ENCODE measurements around the gene MORC2.

MORC2 gene

GRCh38 chr22:30881361-30882183, 87.0 kb downstream of the MORC2 start:
- ChIA-PET POLR2A (no interaction called here), CTCF (no interaction called here)
- no peak for DNase-seq (ENCODE audit: extremely low spot score)
- no peak for TF ChIP-seq BHLHE40 (IDR thresholded peaks at IDR 0.05; ENCODE audit: borderline replicate concordance)
- no peak for TF ChIP-seq ELF4 (IDR thresholded peaks at IDR 0.05)
- TF ChIP-seq TARDBP (IDR thresholded peaks at IDR 0.05), result no peak
- no peak for TF ChIP-seq L3MBTL2 (conservative IDR thresholded peaks at IDR 0.05)
- no peak for TF ChIP-seq SP1 (IDR thresholded peaks at IDR 0.05)
- TF ChIP-seq FOXA1 (IDR thresholded peaks at IDR 0.05), result no peak
- TF ChIP-seq NFRKB (IDR thresholded peaks at IDR 0.05), result no peak
- TF ChIP-seq HDGF (IDR thresholded peaks at IDR 0.05; ENCODE audit: borderline replicate concordance), result no peak
- no peak for TF ChIP-seq CTBP1 (IDR thresholded peaks at IDR 0.05; ENCODE audit: borderline replicate concordance)
- TF ChIP-seq FOXM1 (IDR thresholded peaks at IDR 0.05; ENCODE audit: borderline replicate concordance), result no peak
- TF ChIP-seq SUZ12 (IDR thresholded peaks at IDR 0.05), result no peak
- TF ChIP-seq LEF1 (IDR thresholded peaks at IDR 0.05; ENCODE audit: borderline replicate concordance), result no peak
- TF ChIP-seq FOXK2 (IDR thresholded peaks at IDR 0.05), result no peak
- TF ChIP-seq, protein P1, sequence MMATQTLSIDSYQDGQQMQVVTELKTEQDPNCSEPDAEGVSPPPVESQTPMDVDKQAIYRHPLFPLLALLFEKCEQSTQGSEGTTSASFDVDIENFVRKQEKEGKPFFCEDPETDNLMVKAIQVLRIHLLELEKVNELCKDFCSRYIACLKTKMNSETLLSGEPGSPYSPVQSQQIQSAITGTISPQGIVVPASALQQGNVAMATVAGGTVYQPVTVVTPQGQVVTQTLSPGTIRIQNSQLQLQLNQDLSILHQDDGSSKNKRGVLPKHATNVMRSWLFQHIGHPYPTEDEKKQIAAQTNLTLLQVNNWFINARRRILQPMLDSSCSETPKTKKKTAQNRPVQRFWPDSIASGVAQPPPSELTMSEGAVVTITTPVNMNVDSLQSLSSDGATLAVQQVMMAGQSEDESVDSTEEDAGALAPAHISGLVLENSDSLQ (IDR thresholded peaks at IDR 0.05), result no peak

DNA sequence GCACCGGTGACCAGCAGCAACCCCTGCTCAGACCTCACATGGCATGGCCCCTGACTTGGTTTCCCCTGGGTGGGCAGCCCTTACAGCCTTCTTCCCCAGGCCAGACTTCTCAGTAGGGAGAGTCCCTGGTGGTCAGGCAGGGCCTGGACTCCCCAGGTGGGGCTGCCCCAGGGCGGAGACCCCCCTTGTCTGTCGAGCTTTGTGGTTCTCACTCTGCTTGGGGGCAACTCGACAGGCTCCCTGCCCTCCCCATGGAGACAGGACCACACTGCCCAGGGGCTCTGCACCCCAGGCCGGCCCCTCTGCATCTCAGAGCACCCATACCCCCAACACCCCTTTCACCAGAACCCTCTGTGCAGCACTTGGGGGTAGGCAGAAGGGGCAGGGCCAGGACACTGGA, 87.7 kb downstream of the MORC2 start:
- TF ChIP-seq FOXM1 (IDR thresholded peaks at IDR 0.05; ENCODE audit: borderline replicate concordance) (no peak), SP1 (IDR thresholded peaks at IDR 0.05) (no peak), BHLHE40 (IDR thresholded peaks at IDR 0.05; ENCODE audit: borderline replicate concordance) (no peak), NFRKB (IDR thresholded peaks at IDR 0.05) (no peak), LEF1 (IDR thresholded peaks at IDR 0.05; ENCODE audit: borderline replicate concordance) (no peak), FOXA1 (IDR thresholded peaks at IDR 0.05) (no peak), ZNF384 (IDR thresholded peaks at IDR 0.05) (no peak), CTBP1 (IDR thresholded peaks at IDR 0.05; ENCODE audit: borderline replicate concordance) (no peak), TARDBP (IDR thresholded peaks at IDR 0.05) (no peak), L3MBTL2 (conservative IDR thresholded peaks at IDR 0.05) (no peak), ARNT (IDR thresholded peaks at IDR 0.05) (no peak), SUZ12 (IDR thresholded peaks at IDR 0.05) (no peak), HDGF (IDR thresholded peaks at IDR 0.05; ENCODE audit: borderline replicate concordance) (no peak), ELF4 (IDR thresholded peaks at IDR 0.05) (no peak), FOXK2 (IDR thresholded peaks at IDR 0.05) (no peak)
- TF ChIP-seq, protein P1 (IDR thresholded peaks at IDR 0.05), result no peak
- ChIA-PET CTCF (no interaction called here), POLR2A (no interaction called here)
- DNase-seq (ENCODE audit: extremely low spot score), result no peak

- POLR2A ChIA-PET, result no interaction called here
- CTCF ChIA-PET, result interaction anchor here (1.0 kb wide), 1 partner anchor 11 kb away, joined by 4 read pairs; no protein-coding TSS in a partner anchor
- no peak for DNase-seq (ENCODE audit: extremely low spot score)
Measured at GRCh38 chr22:30880181-30880601, 88.4 kb downstream of the MORC2 start.

GRCh38 chr22:30879415-30879797, 89.2 kb downstream of the MORC2 start:
- CTCF ChIA-PET, result interaction anchor here (1.0 kb wide), 1 partner anchor 11 kb away, joined by 4 read pairs; no protein-coding TSS in a partner anchor
- no peak for DNase-seq (ENCODE audit: extremely low spot score)

More at GRCh38 chr22:30880181-30880601, 88.4 kb downstream of the MORC2 start:
- TF ChIP-seq BHLHE40 (IDR thresholded peaks at IDR 0.05; ENCODE audit: borderline replicate concordance), result no peak
- TF ChIP-seq ARNT (IDR thresholded peaks at IDR 0.05), result no peak
- TF ChIP-seq CTBP1 (IDR thresholded peaks at IDR 0.05; ENCODE audit: borderline replicate concordance), result no peak
- TF ChIP-seq ZNF384 (IDR thresholded peaks at IDR 0.05), result no peak

DNA sequence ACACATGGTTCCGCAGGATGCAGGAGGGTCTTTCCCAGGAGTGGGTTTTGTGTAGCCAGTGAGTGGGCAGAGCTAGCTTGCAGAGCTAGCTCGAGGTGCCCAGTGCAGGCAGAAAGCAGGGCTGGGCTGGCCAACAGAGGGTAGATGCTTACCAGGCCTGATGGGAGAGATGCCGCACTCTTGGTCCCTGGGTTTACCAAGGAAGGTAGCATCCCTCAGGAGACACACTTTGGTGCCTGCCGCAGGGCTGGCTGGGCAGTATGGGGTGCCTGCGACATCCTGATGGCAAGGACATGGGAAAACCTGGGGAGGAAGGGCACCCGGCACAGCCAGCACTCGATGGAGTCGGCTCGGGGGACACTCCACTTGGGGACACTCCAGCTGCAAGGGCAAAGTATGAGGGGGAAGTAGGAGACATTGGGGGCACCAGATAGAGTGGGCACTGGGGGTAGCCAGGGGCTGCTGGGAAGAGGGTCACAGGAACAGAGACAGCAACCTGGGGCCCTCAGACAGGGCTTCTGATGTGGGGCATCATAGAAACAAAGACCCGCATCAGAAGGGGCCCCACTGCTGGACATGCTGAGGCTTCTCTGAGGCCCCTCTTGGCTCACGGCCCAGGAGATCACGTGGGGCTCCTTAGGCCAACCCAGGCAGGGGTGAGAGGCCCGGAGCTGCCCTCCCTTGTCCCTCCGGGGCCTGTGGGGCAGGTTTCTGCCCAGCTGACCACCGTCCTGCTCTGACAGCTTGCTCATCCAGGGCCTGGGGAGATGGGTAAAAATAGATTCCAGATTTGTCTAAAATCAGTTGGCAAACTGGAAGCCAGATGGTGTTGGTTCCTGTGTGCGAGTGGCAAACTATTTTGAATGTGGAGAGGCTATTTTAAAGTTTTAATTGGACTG, 89.8 kb downstream of the MORC2 start:
- CTCF ChIA-PET, result interaction anchor here (1.0 to 1.1 kb wide), 2 partner anchors 12 to 124 kb away, joined by 3 to 4 read pairs; no protein-coding TSS in a partner anchor
- POLR2A ChIA-PET, result no interaction called here
- DNase-seq (ENCODE audit: extremely low spot score), result peak; percentile 45
- TF ChIP-seq ARNT (IDR thresholded peaks at IDR 0.05) (no peak), SUZ12 (IDR thresholded peaks at IDR 0.05) (no peak), SP1 (IDR thresholded peaks at IDR 0.05) (no peak), FOXM1 (IDR thresholded peaks at IDR 0.05; ENCODE audit: borderline replicate concordance) (no peak), ZNF384 (IDR thresholded peaks at IDR 0.05) (no peak), CTBP1 (IDR thresholded peaks at IDR 0.05; ENCODE audit: borderline replicate concordance) (no peak), L3MBTL2 (conservative IDR thresholded peaks at IDR 0.05) (no peak), FOXA1 (IDR thresholded peaks at IDR 0.05) (no peak), ELF4 (IDR thresholded peaks at IDR 0.05) (no peak), HDGF (IDR thresholded peaks at IDR 0.05; ENCODE audit: borderline replicate concordance) (no peak), FOXK2 (IDR thresholded peaks at IDR 0.05) (no peak), BHLHE40 (IDR thresholded peaks at IDR 0.05; ENCODE audit: borderline replicate concordance) (no peak), LEF1 (IDR thresholded peaks at IDR 0.05; ENCODE audit: borderline replicate concordance) (no peak), NFRKB (IDR thresholded peaks at IDR 0.05) (no peak), TARDBP (IDR thresholded peaks at IDR 0.05) (no peak)
- TF ChIP-seq, protein P1 (IDR thresholded peaks at IDR 0.05), result no peak

More at GRCh38 chr22:30879415-30879797, 89.2 kb downstream of the MORC2 start:
- no peak for TF ChIP-seq L3MBTL2 (conservative IDR thresholded peaks at IDR 0.05)
- no peak for TF ChIP-seq TARDBP (IDR thresholded peaks at IDR 0.05)
- no peak for TF ChIP-seq ARNT (IDR thresholded peaks at IDR 0.05)
- no peak for TF ChIP-seq NFRKB (IDR thresholded peaks at IDR 0.05)
- POLR2A ChIA-PET, result no interaction called here

All from HEK293T (cell line).